ENCODE data around the gene NFS1. TPM values are rescaled to one million over a fixed set of nuclear protein-coding genes. Genes with fewer than 3 reads are reported as not detected.

Gene NFS1
- total RNA-seq, 1 experiment from 2014 or later = 75.8 TPM

DNA sequence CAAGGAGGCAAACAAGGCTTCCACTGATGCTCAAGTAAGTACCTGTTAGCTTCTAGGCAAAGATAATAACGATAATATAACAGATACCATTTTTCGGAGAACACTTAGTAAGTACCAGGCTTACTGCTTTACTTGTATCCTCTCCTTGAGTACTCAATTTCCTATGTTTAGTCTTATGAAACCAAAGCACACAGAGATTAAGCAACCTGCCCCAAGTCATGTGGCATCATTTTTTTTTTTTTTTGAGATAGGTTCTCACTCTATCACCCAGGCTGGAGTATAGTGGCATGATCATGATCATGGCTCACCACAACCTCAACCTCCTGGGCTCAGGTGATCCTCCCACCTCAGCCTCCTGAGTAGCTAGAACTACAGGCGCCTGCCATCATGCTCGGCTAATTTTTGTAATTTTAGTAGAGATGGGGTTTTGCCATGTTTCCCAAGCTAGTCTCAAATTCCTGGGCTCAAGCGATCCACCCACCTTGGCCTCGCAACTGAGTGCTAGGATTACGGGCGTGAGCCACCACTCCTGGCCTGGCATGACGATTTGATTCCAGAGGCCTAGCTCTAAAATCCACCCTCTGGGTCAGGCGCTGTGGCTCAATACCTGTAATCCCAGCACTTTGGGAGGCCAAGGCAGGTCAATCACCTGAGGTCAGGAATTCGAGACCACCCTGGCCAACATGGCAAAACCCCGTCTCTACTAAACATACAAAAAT lies 69.6 kb downstream of the NFS1 start:
- no peak for DNase-seq
- ATAC-seq = no peak
- H3K4me2 ChIP-seq (ENCODE audit: low read length) = no peak overlapping the region
- H3K36me3 ChIP-seq (ENCODE audit: low read depth, low read length) = peaks cover 57% of the 10 kb centered on the region
- H3K27me3 ChIP-seq (ENCODE audit: low read length) = no peaks in the 10 kb centered on the region
- ChIA-PET POLR2A (ENCODE audit: unreplicated experiment) (interaction anchor here (0.7 kb wide), 1 partner anchor 589 kb away, joined by 3 read pairs; no protein-coding TSS in a partner anchor), CTCF (no interaction called here)
- H3K79me2 ChIP-seq (ENCODE audit: low read length) = no peaks in the 10 kb centered on the region
- no peak overlapping the region for H3K27ac ChIP-seq (ENCODE audit: low read length)
- H3K9ac ChIP-seq (ENCODE audit: low read length) = no peak overlapping the region
- H4K20me1 ChIP-seq (ENCODE audit: low read length) = no peaks in the 10 kb centered on the region
- intact Hi-C loops (cut with micrococcal nuclease) = no loop called here
- H3F3A ChIP-seq (ENCODE audit: low read length, unreplicated experiment) = no peaks in the 10 kb centered on the region
- no TSS peak for BruUV-seq (replicated peaks)
- H3K4me3 ChIP-seq (ENCODE audit: low read length) = no peak overlapping the region
- TF ChIP-seq, protein P1, sequence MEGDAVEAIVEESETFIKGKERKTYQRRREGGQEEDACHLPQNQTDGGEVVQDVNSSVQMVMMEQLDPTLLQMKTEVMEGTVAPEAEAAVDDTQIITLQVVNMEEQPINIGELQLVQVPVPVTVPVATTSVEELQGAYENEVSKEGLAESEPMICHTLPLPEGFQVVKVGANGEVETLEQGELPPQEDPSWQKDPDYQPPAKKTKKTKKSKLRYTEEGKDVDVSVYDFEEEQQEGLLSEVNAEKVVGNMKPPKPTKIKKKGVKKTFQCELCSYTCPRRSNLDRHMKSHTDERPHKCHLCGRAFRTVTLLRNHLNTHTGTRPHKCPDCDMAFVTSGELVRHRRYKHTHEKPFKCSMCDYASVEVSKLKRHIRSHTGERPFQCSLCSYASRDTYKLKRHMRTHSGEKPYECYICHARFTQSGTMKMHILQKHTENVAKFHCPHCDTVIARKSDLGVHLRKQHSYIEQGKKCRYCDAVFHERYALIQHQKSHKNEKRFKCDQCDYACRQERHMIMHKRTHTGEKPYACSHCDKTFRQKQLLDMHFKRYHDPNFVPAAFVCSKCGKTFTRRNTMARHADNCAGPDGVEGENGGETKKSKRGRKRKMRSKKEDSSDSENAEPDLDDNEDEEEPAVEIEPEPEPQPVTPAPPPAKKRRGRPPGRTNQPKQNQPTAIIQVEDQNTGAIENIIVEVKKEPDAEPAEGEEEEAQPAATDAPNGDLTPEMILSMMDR (conservative IDR thresholded peaks at IDR 0.05; ENCODE audit: low read depth, low read length) = no peak
- TF ChIP-seq EZH2 (IDR thresholded peaks at IDR 0.05; ENCODE audit: low read length, unreplicated experiment) (no peak), EZH2phosphoT487 (IDR thresholded peaks at IDR 0.05; ENCODE audit: borderline replicate concordance, low read length) (no peak)
- H3K9me3 ChIP-seq (ENCODE audit: low read length) = no peaks in the 10 kb centered on the region
- no peak overlapping the region for H2AFZ ChIP-seq (ENCODE audit: low read length)
- H3K4me1 ChIP-seq (ENCODE audit: insufficient read depth, low read length) = peaks cover 13% of the 10 kb centered on the region
- H3K9me2 ChIP-seq (replicated peaks; ENCODE audit: low read length) = no peaks in the 10 kb centered on the region

DNA sequence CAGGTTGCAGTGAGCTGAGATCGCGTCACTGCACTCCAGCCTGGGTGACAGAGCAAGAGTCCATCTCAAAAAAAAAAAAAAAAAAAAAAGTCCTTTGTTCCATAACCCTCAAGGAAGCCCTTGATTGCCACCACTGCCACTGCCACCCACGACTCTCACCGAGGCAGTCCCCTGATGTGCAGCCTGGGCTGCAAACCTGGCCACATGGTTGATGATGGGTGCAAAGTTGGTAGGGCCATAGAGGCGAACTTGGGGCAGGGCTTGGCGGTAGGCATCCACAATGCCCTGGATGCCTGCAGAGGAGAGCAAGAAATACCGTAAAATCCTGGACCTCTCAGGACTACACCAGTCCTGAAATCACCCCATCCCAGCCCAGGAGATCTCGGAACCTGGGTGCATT lies 72.0 kb downstream of the NFS1 start:
- BruUV-seq (replicated peaks) = no TSS peak
- no peak overlapping the region for H3K9ac ChIP-seq (ENCODE audit: low read length)
- H3K9me3 ChIP-seq (ENCODE audit: low read length) = no peaks in the 10 kb centered on the region
- ATAC-seq = no peak
- H3K36me3 ChIP-seq (ENCODE audit: low read depth, low read length) = peaks cover 48% of the 10 kb centered on the region
- H4K20me1 ChIP-seq (ENCODE audit: low read length) = no peaks in the 10 kb centered on the region
- H3K4me3 ChIP-seq (ENCODE audit: low read length) = no peak overlapping the region
- no peaks in the 10 kb centered on the region for H3K9me2 ChIP-seq (replicated peaks; ENCODE audit: low read length)
- H2AFZ ChIP-seq (ENCODE audit: low read length) = no peak overlapping the region
- peaks cover 13% of the 10 kb centered on the region for H3K4me1 ChIP-seq (ENCODE audit: insufficient read depth, low read length)
- H3F3A ChIP-seq (ENCODE audit: low read length, unreplicated experiment) = no peaks in the 10 kb centered on the region
- no peak overlapping the region for H3K27ac ChIP-seq (ENCODE audit: low read length)
- ChIA-PET CTCF (no interaction called here), POLR2A (ENCODE audit: unreplicated experiment) (no interaction called here)
- no peaks in the 10 kb centered on the region for H3K79me2 ChIP-seq (ENCODE audit: low read length)
- H3K4me2 ChIP-seq (ENCODE audit: low read length) = no peak overlapping the region
- DNase-seq = no peak
- TF ChIP-seq, protein P1 (conservative IDR thresholded peaks at IDR 0.05; ENCODE audit: low read depth, low read length) = no peak
- no peak for TF ChIP-seq EZH2 (IDR thresholded peaks at IDR 0.05; ENCODE audit: low read length, unreplicated experiment)
- TF ChIP-seq EZH2phosphoT487 (IDR thresholded peaks at IDR 0.05; ENCODE audit: borderline replicate concordance, low read length) = no peak
- H3K27me3 ChIP-seq (ENCODE audit: low read length) = no peaks in the 10 kb centered on the region
- intact Hi-C loops (cut with micrococcal nuclease) = no loop called here

DNA sequence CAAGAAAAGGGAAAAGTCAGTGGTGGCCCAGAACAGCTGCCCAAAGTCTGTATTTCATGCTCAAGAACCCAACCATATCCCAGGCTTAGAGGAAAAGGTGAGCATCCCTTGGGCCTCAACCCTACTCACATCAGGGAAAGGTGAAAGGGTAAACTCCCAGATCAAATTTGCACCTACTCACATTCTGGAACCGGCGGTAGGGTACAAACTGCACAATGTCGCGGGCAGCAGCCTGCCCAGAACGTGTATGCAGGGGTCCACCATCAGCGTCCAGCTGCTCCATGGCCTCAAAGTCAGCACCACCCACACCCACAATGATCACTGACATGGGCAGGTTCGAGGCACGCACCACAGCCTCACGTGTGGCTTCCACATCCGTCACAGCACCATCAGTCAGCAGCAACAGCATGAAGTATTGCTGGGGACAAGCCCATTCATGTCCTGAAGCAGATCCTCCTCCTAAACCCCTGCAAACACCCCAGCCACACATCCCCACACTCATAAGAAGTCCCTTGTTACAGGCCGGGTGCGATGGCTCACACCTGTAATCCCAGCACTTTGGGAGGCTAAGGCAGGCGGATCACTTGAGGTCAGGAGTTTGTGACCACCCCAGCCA lies 72.7 kb downstream of the NFS1 start:
- no peak overlapping the region for H3K4me2 ChIP-seq (ENCODE audit: low read length)
- no peaks in the 10 kb centered on the region for H3K9me3 ChIP-seq (ENCODE audit: low read length)
- TSS peak; percentile 31 for BruUV-seq (replicated peaks)
- peaks cover 13% of the 10 kb centered on the region for H3K4me1 ChIP-seq (ENCODE audit: insufficient read depth, low read length)
- no peaks in the 10 kb centered on the region for H4K20me1 ChIP-seq (ENCODE audit: low read length)
- no peaks in the 10 kb centered on the region for H3K79me2 ChIP-seq (ENCODE audit: low read length)
- POLR2A ChIA-PET (ENCODE audit: unreplicated experiment) = no interaction called here
- ATAC-seq = no peak
- H3K27me3 ChIP-seq (ENCODE audit: low read length) = no peaks in the 10 kb centered on the region
- H3K4me3 ChIP-seq (ENCODE audit: low read length) = no peak overlapping the region
- H3F3A ChIP-seq (ENCODE audit: low read length, unreplicated experiment) = no peaks in the 10 kb centered on the region
- H3K9ac ChIP-seq (ENCODE audit: low read length) = no peak overlapping the region
- peak overlapping the region; percentile 16; the same call in 1 of the 2 replicates for H3K27ac ChIP-seq (ENCODE audit: low read length)
- CTCF ChIA-PET = no interaction called here
- H3K36me3 ChIP-seq (ENCODE audit: low read depth, low read length) = peaks cover 42% of the 10 kb centered on the region
- intact Hi-C loops (cut with micrococcal nuclease) = no loop called here
- DNase-seq = no peak
- no peaks in the 10 kb centered on the region for H3K9me2 ChIP-seq (replicated peaks; ENCODE audit: low read length)
- H2AFZ ChIP-seq (ENCODE audit: low read length) = no peak overlapping the region
- no peak for TF ChIP-seq EZH2phosphoT487 (IDR thresholded peaks at IDR 0.05; ENCODE audit: borderline replicate concordance, low read length)
- TF ChIP-seq EZH2 (IDR thresholded peaks at IDR 0.05; ENCODE audit: low read length, unreplicated experiment) = no peak
- TF ChIP-seq, protein P1 (conservative IDR thresholded peaks at IDR 0.05; ENCODE audit: low read depth, low read length) = no peak

All from PC-3 (cell line).